GM21360 (cell line): ENCODE measurements around the gene CYP2C8.
"Not testable (repeated sequence)": the region's sequence is repeated elsewhere in the genome, so short reads cannot be mapped to it uniquely, and the experiment has no call there.

Source experiments
- ATAC-seq: cut with Tn5 transposase; IDR thresholded peaks from one replicate; pipeline ENCODE4 v1.9.1; 2021; ENCODE audit warnings: mild to moderate bottlenecking, moderate library complexity; ENCODE audit not compliant: unreplicated experiment

The CYP2C8 gene

GRCh38 chr10:95069286-95069685 lies at the start of gene CYP2C8:
TSS of gene CYP2C8 (minus strand) at chr10:95069497. CDS start at chr10:95069402, 95 bp downstream.
- ATAC-seq: no peak

- ATAC-seq: no peak
Measured at GRCh38 chr10:95116869-95117269, 47.6 kb upstream of the CYP2C8 start.

- not testable (repeated sequence) for ATAC-seq
Measured at GRCh38 chr10:95110823-95111222, 41.5 kb upstream of the CYP2C8 start.

- ATAC-seq: no peak
Measured at GRCh38 chr10:95097805-95098204, 28.5 kb upstream of the CYP2C8 start.

GRCh38 chr10:95096143-95096542 lies 26.8 kb upstream of the CYP2C8 start:
- ATAC-seq: no peak

- ATAC-seq: not testable (repeated sequence)
Measured at GRCh38 chr10:95079626-95080025, 10.3 kb upstream of the CYP2C8 start.

- no peak for ATAC-seq
Measured at GRCh38 chr10:95077556-95077955, 8.3 kb upstream of the CYP2C8 start.

- no peak for ATAC-seq
Measured at GRCh38 chr10:95071107-95071660, 1.9 kb upstream of the CYP2C8 start.

GRCh38 chr10:95064125-95064524 lies 5.2 kb downstream of the CYP2C8 start:
- not testable (repeated sequence) for ATAC-seq

GRCh38 chr10:95056744-95057363 lies 12.4 kb downstream of the CYP2C8 start:
- ATAC-seq: no peak

- ATAC-seq: no peak
Measured at GRCh38 chr10:95049919-95050318, 19.4 kb downstream of the CYP2C8 start.

GRCh38 chr10:95048206-95048605 lies 21.1 kb downstream of the CYP2C8 start:
- no peak for ATAC-seq

- ATAC-seq: no peak
Measured at GRCh38 chr10:95039281-95039680, 30.0 kb downstream of the CYP2C8 start.

GRCh38 chr10:95035332-95036295 lies 33.7 kb downstream of the CYP2C8 start:
- no peak for ATAC-seq

GRCh38 chr10:95034401-95034800 lies 34.9 kb downstream of the CYP2C8 start:
- no peak for ATAC-seq

- no peak for ATAC-seq
Measured at GRCh38 chr10:95031656-95032055, 37.6 kb downstream of the CYP2C8 start.

GRCh38 chr10:95026461-95026860 lies 42.8 kb downstream of the CYP2C8 start:
- ATAC-seq: no peak

GRCh38 chr10:94997741-94998174 lies 71.5 kb downstream of the CYP2C8 start:
- ATAC-seq: no peak

- ATAC-seq: no peak
Measured at GRCh38 chr10:94992811-94993210, 76.5 kb downstream of the CYP2C8 start.

- ATAC-seq: no peak
Measured at GRCh38 chr10:94991243-94991888, 77.9 kb downstream of the CYP2C8 start.

GRCh38 chr10:94989192-94989591 lies 80.1 kb downstream of the CYP2C8 start:
- no peak for ATAC-seq
